ENCODE data around the gene MAPK8IP1. TPM values are rescaled to one million over a fixed set of nuclear protein-coding genes. Genes with fewer than 3 reads are reported as not detected.

The MAPK8IP1 gene
- total and polyA plus RNA-seq, 4 donors, result 4.7 to 15.4 (median 5.7) TPM

DNA sequence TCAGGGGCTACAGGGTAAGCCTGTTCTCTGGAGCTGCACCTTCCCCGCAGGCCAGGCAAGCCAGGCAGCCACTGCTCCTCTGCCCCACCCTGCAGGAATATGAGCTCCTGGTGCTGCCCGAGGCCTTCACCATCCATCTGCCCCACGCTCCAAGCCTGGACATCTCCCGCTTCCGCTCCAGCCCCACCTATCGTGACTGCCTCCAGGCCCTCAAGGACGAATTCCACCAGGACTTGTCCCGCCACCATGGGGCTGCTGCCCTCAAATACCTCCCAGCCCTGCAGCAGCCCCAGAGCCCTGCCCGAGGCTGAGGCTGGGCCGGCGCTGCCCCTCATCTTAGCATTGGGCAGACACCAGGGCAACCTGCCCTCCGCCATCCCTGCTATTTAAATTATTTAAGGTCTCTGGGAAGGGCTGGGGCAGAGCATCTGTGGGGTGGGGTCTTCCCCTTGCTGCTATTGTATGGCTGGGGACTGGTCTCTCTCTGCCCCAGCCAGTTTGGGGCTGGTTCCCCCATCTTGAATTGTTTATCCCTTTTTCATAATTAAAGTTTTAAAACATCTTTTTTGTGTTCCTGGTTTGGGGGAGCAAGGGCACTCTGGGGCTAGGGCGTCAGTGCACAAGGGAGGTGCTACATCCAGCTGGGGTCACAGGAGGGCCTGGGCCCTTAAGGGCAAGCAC, 43.2 kb downstream of the MAPK8IP1 start:
- TF ChIP-seq, protein P1, sequence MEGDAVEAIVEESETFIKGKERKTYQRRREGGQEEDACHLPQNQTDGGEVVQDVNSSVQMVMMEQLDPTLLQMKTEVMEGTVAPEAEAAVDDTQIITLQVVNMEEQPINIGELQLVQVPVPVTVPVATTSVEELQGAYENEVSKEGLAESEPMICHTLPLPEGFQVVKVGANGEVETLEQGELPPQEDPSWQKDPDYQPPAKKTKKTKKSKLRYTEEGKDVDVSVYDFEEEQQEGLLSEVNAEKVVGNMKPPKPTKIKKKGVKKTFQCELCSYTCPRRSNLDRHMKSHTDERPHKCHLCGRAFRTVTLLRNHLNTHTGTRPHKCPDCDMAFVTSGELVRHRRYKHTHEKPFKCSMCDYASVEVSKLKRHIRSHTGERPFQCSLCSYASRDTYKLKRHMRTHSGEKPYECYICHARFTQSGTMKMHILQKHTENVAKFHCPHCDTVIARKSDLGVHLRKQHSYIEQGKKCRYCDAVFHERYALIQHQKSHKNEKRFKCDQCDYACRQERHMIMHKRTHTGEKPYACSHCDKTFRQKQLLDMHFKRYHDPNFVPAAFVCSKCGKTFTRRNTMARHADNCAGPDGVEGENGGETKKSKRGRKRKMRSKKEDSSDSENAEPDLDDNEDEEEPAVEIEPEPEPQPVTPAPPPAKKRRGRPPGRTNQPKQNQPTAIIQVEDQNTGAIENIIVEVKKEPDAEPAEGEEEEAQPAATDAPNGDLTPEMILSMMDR (IDR thresholded peaks at IDR 0.05; ENCODE audit: control extremely low read depth, extremely low read depth), result no peak
- Histone ChIP-seq H3K36me3 (ENCODE audit: control insufficient read depth in 4 of 4, insufficient read depth in 4 of 4, low read length in 4 of 4) (peaks cover 3 to 15% (median 6%) of the 10 kb centered on the region in 4 donors), H3K9ac (ENCODE audit: insufficient read depth in 1 of 2, low read length in 2 of 2) (no peak overlapping the region), H3K27me3 (ENCODE audit: control insufficient read depth in 3 of 3, insufficient read depth in 3 of 3, low read length in 2 of 3) (peaks cover 0 to 7% (median 2%) of the 10 kb centered on the region in 3 donors), H3K27ac (ENCODE audit: low read depth in 1 of 2, low read length in 1 of 2) (no peak overlapping the region), H3K9me3 (ENCODE audit: control insufficient read depth in 4 of 4, insufficient read depth in 3 of 4, low read length in 3 of 4) (no peaks in the 10 kb centered on the region), H3K4me3 (no peak overlapping the region), H3K4me1 (ENCODE audit: control insufficient read depth in 5 of 5, insufficient read depth in 5 of 5, low read length in 5 of 5) (peaks cover 0 to 6% (median 0%) of the 10 kb centered on the region in 5 donors)
- DNase-seq (no peak), ATAC-seq (ENCODE audit: insufficient read depth, low FRiP score) (no peak)
- WGBS, 2 donors, result 86 to 96% methylated on average over 12 to 13 of the region's 13 CpGs

DNA sequence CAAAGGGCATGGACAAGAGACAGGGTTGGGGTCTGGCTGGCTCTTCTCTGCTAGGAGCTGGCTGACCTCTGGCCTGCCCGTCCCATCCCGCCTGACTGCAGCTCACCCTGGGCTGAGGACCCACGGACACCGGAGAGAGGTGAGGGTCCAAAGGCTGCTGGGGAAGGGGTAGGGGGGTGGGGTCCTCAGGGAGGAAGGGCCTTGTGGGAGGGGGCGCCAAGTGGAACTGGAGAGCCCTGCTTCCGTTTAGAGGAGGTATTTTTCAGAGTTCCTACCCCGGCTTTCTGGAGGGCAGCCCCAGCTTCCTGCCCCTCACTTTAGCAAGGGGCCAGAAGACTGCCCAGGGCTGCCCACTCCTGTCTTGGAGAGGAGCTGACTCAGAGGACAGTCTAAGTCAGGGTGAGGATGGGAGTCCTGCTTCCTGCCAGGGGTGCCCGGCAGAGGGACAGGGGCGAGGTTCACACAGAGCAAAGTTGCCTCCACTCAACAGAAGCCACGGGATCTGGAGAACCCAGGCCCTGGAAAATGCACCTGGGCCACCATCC, 44.1 kb downstream of the MAPK8IP1 start:
- no peak overlapping the region for H3K4me3 ChIP-seq
- peaks cover 4 to 23% (median 6%) of the 10 kb centered on the region in 4 donors for H3K36me3 ChIP-seq (ENCODE audit: control insufficient read depth in 4 of 4, insufficient read depth in 4 of 4, low read length in 4 of 4)
- 62 to 76% methylated on average over 10 of the region's 10 CpGs for WGBS, 2 donors
- TF ChIP-seq, protein P1 (IDR thresholded peaks at IDR 0.05; ENCODE audit: control extremely low read depth, extremely low read depth), result no peak
- H3K9ac ChIP-seq (ENCODE audit: insufficient read depth in 1 of 2, low read length in 2 of 2), result no peak overlapping the region
- H3K9me3 ChIP-seq (ENCODE audit: control insufficient read depth in 4 of 4, insufficient read depth in 3 of 4, low read length in 3 of 4), result no peaks in the 10 kb centered on the region
- no peak for ATAC-seq (ENCODE audit: insufficient read depth, low FRiP score)
- no peak for DNase-seq
- no peak overlapping the region for H3K27ac ChIP-seq (ENCODE audit: low read depth in 1 of 2, low read length in 1 of 2)
- H3K27me3 ChIP-seq (ENCODE audit: control insufficient read depth in 3 of 3, insufficient read depth in 3 of 3, low read length in 2 of 3), result peaks cover 0 to 2% (median 2%) of the 10 kb centered on the region in 3 donors
- peaks cover 0 to 6% (median 0%) of the 10 kb centered on the region in 5 donors for H3K4me1 ChIP-seq (ENCODE audit: control insufficient read depth in 5 of 5, insufficient read depth in 5 of 5, low read length in 5 of 5)

- WGBS, 2 donors, result 54 to 56% methylated on average over 14 of the region's 14 CpGs
- H3K4me1 ChIP-seq (ENCODE audit: control insufficient read depth in 5 of 5, insufficient read depth in 5 of 5, low read length in 5 of 5), result peaks cover 0 to 6% (median 0%) of the 10 kb centered on the region in 5 donors
- H3K36me3 ChIP-seq (ENCODE audit: control insufficient read depth in 4 of 4, insufficient read depth in 4 of 4, low read length in 4 of 4), result peaks cover 6 to 30% (median 9%) of the 10 kb centered on the region in 4 donors
- TF ChIP-seq, protein P1 (IDR thresholded peaks at IDR 0.05; ENCODE audit: control extremely low read depth, extremely low read depth), result no peak
- ATAC-seq (ENCODE audit: insufficient read depth, low FRiP score), result no peak
- no peak overlapping the region for H3K9ac ChIP-seq (ENCODE audit: insufficient read depth in 1 of 2, low read length in 2 of 2)
- DNase-seq, result no peak
- H3K4me3 ChIP-seq, result no peak overlapping the region
- no peaks in the 10 kb centered on the region for H3K9me3 ChIP-seq (ENCODE audit: control insufficient read depth in 4 of 4, insufficient read depth in 3 of 4, low read length in 3 of 4)
- peaks cover 0 to 2% (median 0%) of the 10 kb centered on the region in 3 donors for H3K27me3 ChIP-seq (ENCODE audit: control insufficient read depth in 3 of 3, insufficient read depth in 3 of 3, low read length in 2 of 3)
- H3K27ac ChIP-seq (ENCODE audit: low read depth in 1 of 2, low read length in 1 of 2), result peak overlapping the region in 1 of 2 donors; percentile 12
Measured at GRCh38 chr11:45930031-45930794, 44.8 kb downstream of the MAPK8IP1 start.

Data from lung (tissue), 12 donors.